Activated CD8-positive, alpha-beta T cell treated with anti-CD3 and anti-CD28 coated beads for 36 hours (primary cell): ENCODE data around the gene SPATA25. TPM values are rescaled to one million over a fixed set of nuclear protein-coding genes. Genes with fewer than 3 reads are reported as not detected.

Experiments used
- ATAC-seq: fragments of 200-7000 bp; cut with Tn5 transposase; one replicate; pipeline ENCODE4 v1.10.0; 2021; ENCODE audit warnings: mild to moderate bottlenecking, moderate library complexity
- CTCF ChIA-PET: fragments of 350-600 bp; sonication (Branson Sonifier 250); formaldehyde crosslinking; loops from one replicate; lab custom pipeline; 2021; ENCODE audit warnings: antibody characterized with exemption; lab: Charles Lee
- POLR2A ChIA-PET: fragments of 350-600 bp; sonication (Branson Sonifier 250); formaldehyde crosslinking; loops from one replicate; lab custom pipeline; 2021; ENCODE audit warnings: antibody characterized with exemption; lab: Charles Lee
- DNase-seq: peaks from one replicate; pipeline ENCODE4 v3.0.0-alpha.2; 2020
- H3K27ac Mint-ChIP-seq: one replicate; pipeline ENCODE4 v1.8.0; 2021; ENCODE audit warnings: mild to moderate bottlenecking, mixed read lengths
- H3K27me3 Mint-ChIP-seq: one replicate; pipeline ENCODE4 v1.8.0; 2021; ENCODE audit warnings: mixed read lengths
- H3K36me3 Mint-ChIP-seq: one replicate; pipeline ENCODE4 v1.8.0; 2021; ENCODE audit warnings: low read depth, mixed read lengths
- H3K4me1 Mint-ChIP-seq: one replicate; pipeline ENCODE4 v1.8.0; 2021; ENCODE audit warnings: low read depth, mixed read lengths
- H3K4me3 Mint-ChIP-seq: one replicate; pipeline ENCODE4 v1.8.0; 2021; ENCODE audit warnings: mild to moderate bottlenecking, moderate library complexity, mixed read lengths
- H3K9me3 Mint-ChIP-seq: one replicate; pipeline ENCODE4 v1.8.0; 2021; ENCODE audit warnings: mixed read lengths
- CTCF ChIP-seq: fragments of 200-600 bp; IDR thresholded peaks from one replicate; pipeline ENCODE4 v1.8.0; 2022; ENCODE audit warnings: antibody characterized with exemption, mild to moderate bottlenecking
- intact Hi-C: fragments of 100-400 bp; cut with micrococcal nuclease; formaldehyde crosslinking; loops from one replicate; pipeline ENCODE4 v1.10.0; 2022
- total RNA-seq, 2 experiments: library from RNA; stranded (reverse); gene quantifications; one replicate each; pipeline ENCODE4 v1.2.3, GENCODE V29; 2021

The SPATA25 gene
- total RNA-seq, 2 experiments from 2014 or later: 0.58 to 0.74 TPM

DNA sequence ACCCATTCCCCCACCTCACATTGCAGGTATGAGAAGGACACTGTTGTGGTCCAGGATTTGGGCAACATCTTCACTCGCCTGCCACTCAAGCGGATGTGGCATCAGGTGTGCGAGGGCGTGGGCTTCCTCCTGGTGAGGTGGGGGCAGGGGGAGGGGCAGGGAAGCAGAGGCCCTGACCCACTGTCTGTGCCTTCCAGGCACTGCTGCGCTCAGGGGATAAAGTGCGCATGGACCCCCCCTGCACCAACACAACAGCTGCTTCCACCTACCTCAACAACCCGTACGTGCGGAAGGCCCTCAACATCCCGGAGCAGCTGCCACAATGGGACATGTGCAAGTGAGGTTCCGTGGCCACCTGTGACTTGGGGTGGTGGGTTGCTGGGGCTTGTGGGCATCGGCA, 7.4 kb upstream of the SPATA25 start:
- CTCF ChIA-PET: no interaction called here
- ATAC-seq (no peak), DNase-seq (no peak)
- Mint-ChIP-seq H3K36me3 (peaks cover 10% of the 10 kb centered on the region), H3K27ac (no peak overlapping the region), H3K27me3 (no peaks in the 10 kb centered on the region), H3K9me3 (no peaks in the 10 kb centered on the region), H3K4me3 (no peak overlapping the region), H3K4me1 (peaks cover 25% of the 10 kb centered on the region)
- TF ChIP-seq CTCF: no peak
- POLR2A ChIA-PET: interaction anchor here (0.7 to 7.8 kb wide), 2 partner anchors 10 to 41 kb away, joined by 3 to 59 read pairs; partner anchors contain the start of gene PCIF1
- intact Hi-C loops: no loop called here

DNA sequence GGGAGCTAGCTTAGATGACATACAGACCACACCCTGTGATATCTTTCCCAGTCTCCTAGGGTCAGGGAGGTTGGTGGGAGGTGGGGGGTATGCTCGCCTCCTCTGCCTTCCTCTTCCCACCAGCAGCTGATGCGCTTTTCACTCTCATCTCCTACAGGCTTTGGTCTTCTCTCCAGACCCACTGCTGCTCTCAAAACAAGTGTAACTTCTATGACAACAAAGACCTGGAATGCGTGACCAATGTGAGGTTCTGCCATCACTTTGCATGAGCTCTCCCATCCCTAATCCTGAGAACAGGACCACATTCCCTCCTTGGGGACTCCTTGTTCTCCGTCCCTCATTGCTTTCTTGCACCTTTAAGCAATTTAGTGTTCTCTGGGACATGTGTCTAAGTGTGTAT, 6.4 kb upstream of the SPATA25 start:
- DNase-seq (no peak), ATAC-seq (no peak)
- no peaks in the 10 kb centered on the region for H3K27me3 Mint-ChIP-seq
- H3K4me1 Mint-ChIP-seq: peaks cover 29% of the 10 kb centered on the region
- TF ChIP-seq CTCF: no peak
- no peak overlapping the region for H3K4me3 Mint-ChIP-seq
- H3K9me3 Mint-ChIP-seq: no peaks in the 10 kb centered on the region
- intact Hi-C loops: no loop called here
- H3K36me3 Mint-ChIP-seq: peaks cover 11% of the 10 kb centered on the region
- ChIA-PET POLR2A (interaction anchor here (0.7 to 7.8 kb wide), 4 partner anchors 9 to 77 kb away, joined by 3 to 59 read pairs (median 18); partner anchors contain the start of genes PCIF1, ZNF335 and ZSWIM1), CTCF (interaction anchor here (1.6 kb wide), 1 partner anchor 76 kb away, joined by 7 read pairs; no protein-coding TSS in a partner anchor)
- H3K27ac Mint-ChIP-seq: no peak overlapping the region

DNA sequence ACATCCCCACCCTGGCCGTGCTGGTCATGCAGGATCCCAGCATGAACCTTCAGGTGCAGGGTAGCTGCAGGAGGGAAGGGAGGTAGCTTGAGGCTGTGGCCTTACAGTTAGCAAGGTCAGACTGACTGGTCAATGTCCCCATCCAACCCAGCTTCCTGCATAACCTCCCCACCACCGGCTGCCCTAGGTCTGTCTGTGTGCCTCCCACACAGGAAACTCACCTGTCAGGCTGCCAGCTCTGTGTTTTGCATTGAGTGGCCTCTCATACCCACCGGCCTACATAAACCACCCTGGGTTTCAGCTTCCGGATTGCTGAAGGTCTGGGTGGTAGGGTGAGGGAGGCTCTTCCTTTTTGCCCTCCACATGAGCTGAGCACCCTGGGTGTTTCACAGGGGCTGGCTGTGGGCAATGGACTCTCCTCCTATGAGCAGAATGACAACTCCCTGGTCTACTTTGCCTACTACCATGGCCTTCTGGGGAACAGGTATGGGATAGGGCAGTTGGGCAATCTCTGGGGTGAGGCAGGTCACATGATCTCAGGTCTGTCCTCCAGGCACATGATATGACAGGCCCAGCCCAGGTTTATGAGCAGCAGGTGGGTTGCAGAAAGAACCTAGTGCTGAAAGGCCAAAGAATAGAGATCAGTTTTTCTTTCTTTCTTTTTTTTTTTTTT, 5.5 kb upstream of the SPATA25 start:
- peak overlapping the region; percentile 88 for H3K4me3 Mint-ChIP-seq
- peak; percentile 54 for DNase-seq
- POLR2A ChIA-PET: interaction anchor here (0.8 to 7.8 kb wide), 9 partner anchors 9 to 80 kb away, joined by 3 to 59 read pairs (median 5); partner anchors contain the start of genes PCIF1, UBE2C, ZNF335 and ZSWIM1
- peaks cover 29% of the 10 kb centered on the region for H3K4me1 Mint-ChIP-seq
- H3K36me3 Mint-ChIP-seq: peaks cover 16% of the 10 kb centered on the region
- H3K27ac Mint-ChIP-seq: peak overlapping the region; percentile 61
- intact Hi-C loops: no loop called here
- peak; percentile 32 for ATAC-seq
- no peak for TF ChIP-seq CTCF
- no peaks in the 10 kb centered on the region for H3K9me3 Mint-ChIP-seq
- no peaks in the 10 kb centered on the region for H3K27me3 Mint-ChIP-seq
- CTCF ChIA-PET: interaction anchor here (1.0 to 1.6 kb wide), 6 partner anchors 8 to 94 kb away, joined by 3 to 9 read pairs (median 3); no protein-coding TSS in a partner anchor

- H3K27me3 Mint-ChIP-seq: no peaks in the 10 kb centered on the region
- no peak for TF ChIP-seq CTCF
- ATAC-seq (no peak), DNase-seq (no peak)
- intact Hi-C loops: no loop called here
- H3K27ac Mint-ChIP-seq: peak overlapping the region; percentile 48
- H3K4me3 Mint-ChIP-seq: peak overlapping the region; percentile 88
- CTCF ChIA-PET: interaction anchor here (1.0 to 1.6 kb wide), 7 partner anchors 8 to 93 kb away, joined by 3 to 9 read pairs (median 3); no protein-coding TSS in a partner anchor
- peaks cover 29% of the 10 kb centered on the region for H3K4me1 Mint-ChIP-seq
- H3K9me3 Mint-ChIP-seq: no peaks in the 10 kb centered on the region
- POLR2A ChIA-PET: interaction anchor here (0.8 to 7.8 kb wide), 13 partner anchors 8 to 79 kb away, joined by 3 to 59 read pairs (median 8); partner anchors contain the start of genes ACOT8, PCIF1, UBE2C and ZNF335
- peaks cover 16% of the 10 kb centered on the region for H3K36me3 Mint-ChIP-seq
Measured at GRCh38 chr20:45892049-45892825, 4.8 kb upstream of the SPATA25 start.
